Aorta (tissue), 5 donors: ENCODE data around the gene FOXN3. TPM values are rescaled to one million over a fixed set of nuclear protein-coding genes. Genes with fewer than 3 reads are reported as not detected.
A peak's percentile ranks its signal among the peaks of the same experiment; 100 is the strongest.

Experiments
- ATAC-seq: fragments of 200-7000 bp; cut with Tn5 transposase; one replicate; pipeline ENCODE4 v1.9.1; 2022; ENCODE audit warnings: moderate library complexity; ENCODE audit not compliant: low FRiP score
- DNase-seq, 2 donors: peaks; one replicate each; pipeline ENCODE4 v3.0.0-alpha.2; 2020
- H3K27ac ChIP-seq, 2 donors: one replicate each; pipeline ENCODE4 v1.5.1; 2013; ENCODE audit warnings: low read length in 2 of 2, mild to moderate bottlenecking in 2 of 2, moderate library complexity in 2 of 2, control low read depth in 1 of 2, inconsistent platforms in 1 of 2, low read depth in 1 of 2
- H3K27me3 ChIP-seq, 2 donors: one replicate each; pipeline ENCODE4 v1.6.1; 2013; ENCODE audit warnings: control low read depth in 1 of 2, low read length in 1 of 2, mild to moderate bottlenecking in 1 of 2, moderate library complexity in 1 of 2; ENCODE audit not compliant: insufficient read depth in 2 of 2, control insufficient read depth in 1 of 2
- H3K36me3 ChIP-seq, 2 donors: one replicate each; pipeline ENCODE4 v1.6.1; 2013; ENCODE audit warnings: control low read depth in 1 of 2, low read length in 1 of 2, mild to moderate bottlenecking in 1 of 2; ENCODE audit not compliant: insufficient read depth in 2 of 2, control insufficient read depth in 1 of 2
- H3K4me1 ChIP-seq, 2 donors: one replicate each; pipeline ENCODE4 v1.6.1; 2013; ENCODE audit warnings: low read length in 2 of 2, control low read depth in 1 of 2, mild to moderate bottlenecking in 1 of 2, moderate library complexity in 1 of 2; ENCODE audit not compliant: insufficient read depth in 2 of 2, control insufficient read depth in 1 of 2
- H3K4me3 ChIP-seq, 2 donors: one replicate each; pipeline ENCODE4 v1.5.1; 2013; ENCODE audit warnings: low read length in 2 of 2, control low read depth in 1 of 2, mild to moderate bottlenecking in 1 of 2
- H3K9me3 ChIP-seq: one replicate; pipeline ENCODE4 v1.6.1; 2013; ENCODE audit warnings: mild to moderate bottlenecking, low read length; ENCODE audit not compliant: control insufficient read depth
- WGBS, 2 donors: extraction: QIAGEN DNeasy Blood & Tissue Kit; methylation state at CpG; one replicate each; pipeline ENCODE4 v1.1.7; 2013; 5-methylcytosine and 5-hydroxymethylcytosine counted together
- intact Hi-C, 2 donors: fragments of 100-400 bp; cut with DNase I; formaldehyde crosslinking; loops; one replicate each; pipeline versions ENCODE4 v1.14.2 to v1.15.0; 2022
- polyA plus RNA-seq, 2 donors: library from polyadenylated mRNA; stranded (reverse); fragments of 200-250 nt; gene quantifications; one replicate each; pipeline ENCODE4 v1.2.3, GENCODE V29; 2013
- total RNA-seq, 2 donors: library from RNA; stranded (reverse); fragmentation: NEBNext Ultra II Directional; extraction: Animal tissue kit (Norgen Biotek cat#: 25700); gene quantifications; one replicate each; pipeline ENCODE4 v1.2.1, GENCODE V29; 2021
- donor health status: healthy with polysubstance abuse.
- donor health status: Bipolar disorder and iron deficiency.
- donor health status: DM: no; HTN: no; CAD: no.
- donor health status: DM: no; HTN: no; CAD: no.
- donor health status: DM: yes; HTN: yes; CAD: no.

The FOXN3 gene
- total and polyA plus RNA-seq, 4 donors, result 21.4 to 225 (median 101) TPM

- 88 to 89% methylated on average over 12 of the region's 12 CpGs for WGBS, 2 donors
- intact Hi-C loops, result no loop called here
- Histone ChIP-seq H3K27ac (peak overlapping the region in 1 of 2 donors; percentile 13), H3K9me3 (no peaks in the 10 kb centered on the region), H3K4me3 (no peak overlapping the region), H3K36me3 (no peaks in the 10 kb centered on the region), H3K4me1 (peaks cover 0 to 2% of the 10 kb centered on the region in 2 donors), H3K27me3 (no peaks in the 10 kb centered on the region)
- DNase-seq (no peak), ATAC-seq (peak; percentile 8)
Measured at GRCh38 chr14:89368490-89369477, 48.2 kb downstream of the FOXN3 start.

- peak overlapping the region in 1 of 2 donors; percentile 6 for H3K27ac ChIP-seq
- ATAC-seq (no peak), DNase-seq (no peak)
- WGBS, 2 donors, result 52 to 57% methylated on average over 8 of the region's 8 CpGs
- H3K27me3 ChIP-seq, result no peaks in the 10 kb centered on the region
- H3K4me3 ChIP-seq, result no peak overlapping the region
- intact Hi-C loops, result no loop called here
- no peaks in the 10 kb centered on the region for H3K36me3 ChIP-seq
- no peaks in the 10 kb centered on the region for H3K9me3 ChIP-seq
- H3K4me1 ChIP-seq, result peaks cover 2 to 6% of the 10 kb centered on the region in 2 donors
Measured at GRCh38 chr14:89367779-89368120, 49.3 kb downstream of the FOXN3 start.

GRCh38 chr14:89366864-89367778, 49.9 kb downstream of the FOXN3 start:
- DNase-seq (peak in 1 of 2 donors; percentile 74), ATAC-seq (peak; percentile 39)
- peak overlapping the region in 1 of 2 donors; percentile 6 for H3K27ac ChIP-seq
- no peaks in the 10 kb centered on the region for H3K36me3 ChIP-seq
- intact Hi-C loops, result no loop called here
- no peaks in the 10 kb centered on the region for H3K27me3 ChIP-seq
- H3K4me1 ChIP-seq, result peaks cover 2 to 6% of the 10 kb centered on the region in 2 donors
- WGBS, 2 donors, result 6 to 7% methylated on average over 19 of the region's 19 CpGs
- peak overlapping the region in 1 of 2 donors; percentile 23 for H3K4me3 ChIP-seq
- H3K9me3 ChIP-seq, result no peaks in the 10 kb centered on the region

- WGBS, 2 donors, result 72 to 76% methylated on average over 13 of the region's 13 CpGs
- intact Hi-C loops, result no loop called here
- DNase-seq, result no peak
- no peak overlapping the region for H3K27ac ChIP-seq
- ATAC-seq, result no peak
- no peaks in the 10 kb centered on the region for H3K27me3 ChIP-seq
- H3K9me3 ChIP-seq, result no peaks in the 10 kb centered on the region
- no peak overlapping the region for H3K4me3 ChIP-seq
- H3K36me3 ChIP-seq, result no peaks in the 10 kb centered on the region
- peaks cover 2 to 6% of the 10 kb centered on the region in 2 donors for H3K4me1 ChIP-seq
Measured at GRCh38 chr14:89365061-89365801, 51.8 kb downstream of the FOXN3 start.

- WGBS, 2 donors, result 79 to 82% methylated on average over 3 of the region's 3 CpGs
- peaks cover 2 to 6% of the 10 kb centered on the region in 2 donors for H3K4me1 ChIP-seq
- ATAC-seq, result no peak
Measured at GRCh38 chr14:89364316-89364715, 52.7 kb downstream of the FOXN3 start.

GRCh38 chr14:89360277-89360676, 56.8 kb downstream of the FOXN3 start:
- H3K27me3 ChIP-seq, result no peaks in the 10 kb centered on the region
- H3K4me3 ChIP-seq, result no peak overlapping the region
- peak overlapping the region; percentile 43 to 84 for H3K27ac ChIP-seq
- ATAC-seq, result no peak
- WGBS, 2 donors, result 45 to 56% methylated on average over 3 of the region's 3 CpGs
- intact Hi-C loops, result no loop called here
- H3K4me1 ChIP-seq, result peaks cover 2 to 6% of the 10 kb centered on the region in 2 donors
- no peaks in the 10 kb centered on the region for H3K36me3 ChIP-seq
- no peaks in the 10 kb centered on the region for H3K9me3 ChIP-seq
- DNase-seq, result no peak

More at GRCh38 chr14:89364316-89364715, 52.7 kb downstream of the FOXN3 start:
- intact Hi-C loops, result no loop called here
- H3K9me3 ChIP-seq, result no peaks in the 10 kb centered on the region
- no peaks in the 10 kb centered on the region for H3K36me3 ChIP-seq
- no peaks in the 10 kb centered on the region for H3K27me3 ChIP-seq
- DNase-seq, result no peak
- no peak overlapping the region for H3K4me3 ChIP-seq
- H3K27ac ChIP-seq, result no peak overlapping the region

GRCh38 chr14:89359477-89360222, 57.4 kb downstream of the FOXN3 start:
- Histone ChIP-seq H3K27ac (peak overlapping the region; percentile 43 to 84), H3K9me3 (no peaks in the 10 kb centered on the region), H3K4me3 (no peak overlapping the region), H3K36me3 (no peaks in the 10 kb centered on the region), H3K4me1 (peaks cover 0 to 6% of the 10 kb centered on the region in 2 donors), H3K27me3 (no peaks in the 10 kb centered on the region)
- 4 to 6% methylated on average over 13 of the region's 13 CpGs for WGBS, 2 donors
- ATAC-seq, result peak; percentile 67
- intact Hi-C loops, result loop anchor here in 1 of 2 donors (5.0 kb wide), 1 partner anchor 48 kb away; no protein-coding TSS in a partner anchor
- DNase-seq, result peak; percentile 66 to 80
